HepG2 (cell line): Measurements from ENCODE around the gene IL1RAPL1. TPM values are rescaled to one million over a fixed set of nuclear protein-coding genes. Genes with fewer than 3 reads are reported as not detected.

Experiments
- ATAC-seq: fragments of 200-7000 bp; cut with Tn5 transposase; 3 replicates; pipeline ENCODE4 v1.9.1; 2020; ENCODE audit warnings: mild to moderate bottlenecking, moderate library complexity
- BruUV-seq: library from RNA; stranded (reverse); fragments of 400-500 nt; replicated peaks from 2 replicates; lab custom pipeline; 2021; lab: Mats Ljungman, UMichigan
- CTCF ChIA-PET: fragments of 300-600 bp; formaldehyde crosslinking; extraction: SDS; loops from one replicate; lab custom pipeline; 2021; ENCODE audit warnings: low total read pairs, inconsistent platforms, low intra/inter-chr PET ratio; lab: Yijun Ruan, JAX
- POLR2A ChIA-PET: fragments of 350-600 bp; sonication (Branson Sonifier 250); formaldehyde crosslinking; loops from one replicate; lab custom pipeline; 2020; ENCODE audit warnings: antibody characterized with exemption, inconsistent platforms; lab: Yijun Ruan, JAX
- DNase-seq: peaks from one replicate; pipeline ENCODE4 v3.0.0-alpha.2; 2015; ENCODE audit warnings: low spot score
- FAIRE-seq: peaks from 3 replicates; lab custom pipeline; 2011; peaks lifted over from hg19 to GRCh38; lab: Jason Lieb, UNC
- H2AFZ ChIP-seq: one replicate; pipeline ENCODE4 v1.6.1; 2011; ENCODE audit warnings: low read length, inconsistent platforms
- H3K27ac ChIP-seq: fragments of 300-600 bp; 3 replicates; pipeline ENCODE4 v1.8.0; 2011; ENCODE audit warnings: mixed run types, mild to moderate bottlenecking, mixed read lengths, low read length, inconsistent platforms; ENCODE audit not compliant: insufficient read depth; ENCODE audit errors: extremely low read length
- H3K27me3 ChIP-seq, 2 experiments: fragments of 200-600 bp in 1 of 2; 2 replicates in 1 of 2; 3 replicates in 1 of 2; pipeline versions ENCODE4 v1.6.0 to v1.8.0; 2011; ENCODE audit warnings: low read length in 2 of 2, mild to moderate bottlenecking in 2 of 2, moderate library complexity in 2 of 2, inconsistent platforms in 1 of 2; ENCODE audit not compliant: insufficient read depth in 2 of 2, control insufficient read depth in 1 of 2
- H3K36me3 ChIP-seq, 2 experiments: fragments of 200-600 bp in 1 of 2; replicated peaks in 1 of 2; 2 replicates in 1 of 2; 3 replicates in 1 of 2; pipeline versions ENCODE4 v1.5.1 to v1.8.0; 2011; ENCODE audit warnings: low read length in 2 of 2, inconsistent platforms in 1 of 2; ENCODE audit not compliant: insufficient read depth in 2 of 2, control insufficient read depth in 1 of 2
- H3K4me1 ChIP-seq: 2 replicates; pipeline ENCODE4 v1.5.1; 2012; ENCODE audit warnings: low read length, inconsistent platforms; ENCODE audit not compliant: insufficient read depth
- H3K4me2 ChIP-seq: 2 replicates; pipeline ENCODE4 v1.6.0; 2011; ENCODE audit warnings: low read depth, low read length, inconsistent platforms
- H3K4me3 ChIP-seq, 3 experiments: fragments of 200-600 bp in 1 of 3; sonication (generic), shearing (Covaris generic) in 1 of 3; replicated peaks in 1 of 3; 2 replicates each; pipeline ENCODE4 v1.5.1; 2011 to 2016; ENCODE audit warnings: low read length in 3 of 3, inconsistent platforms in 2 of 3, low read depth in 2 of 3, mild to moderate bottlenecking in 2 of 3, control low read depth in 1 of 3, mixed read lengths in 1 of 3; ENCODE audit not compliant: insufficient read depth in 1 of 3
- H3K79me2 ChIP-seq: one replicate; pipeline ENCODE4 v1.6.1; 2011; ENCODE audit warnings: low read length, inconsistent platforms; ENCODE audit not compliant: insufficient read depth
- H3K9ac ChIP-seq: 2 replicates; pipeline ENCODE4 v1.6.0; 2011; ENCODE audit warnings: mild to moderate bottlenecking, low read depth, low read length, inconsistent platforms; ENCODE audit not compliant: insufficient read depth
- H3K9me3 ChIP-seq: 2 replicates; pipeline ENCODE4 v1.5.1; 2012; ENCODE audit warnings: mild to moderate bottlenecking, low read length
- H4K20me1 ChIP-seq: 2 replicates; pipeline ENCODE4 v1.6.0; 2011; ENCODE audit warnings: inconsistent platforms, mild to moderate bottlenecking, low read length, moderate library complexity; ENCODE audit not compliant: insufficient read depth
- U2AF1 ChIP-seq: fragments of 200-400 bp; formaldehyde crosslinking; optimal IDR thresholded peaks from 2 replicates; pipeline ENCODE3; 2017; ENCODE audit warnings: mild to moderate bottlenecking, low read depth, low read length
- ZBTB38 ChIP-seq: sonication (generic); formaldehyde crosslinking; IDR thresholded peaks from 2 replicates; pipeline ENCODE4 v1.5.1; 2020; ENCODE audit warnings: mild to moderate bottlenecking, missing genetic modification reagents
- ZNF274 ChIP-seq: sonication (generic); formaldehyde crosslinking; IDR thresholded peaks from 2 replicates; pipeline ENCODE4 v1.5.1; 2020; ENCODE audit warnings: mild to moderate bottlenecking, missing genetic modification reagents
- ZNF451 ChIP-seq: sonication (generic); formaldehyde crosslinking; IDR thresholded peaks from 2 replicates; pipeline ENCODE4 v1.5.0; 2020; ENCODE audit warnings: mild to moderate bottlenecking, missing genetic modification reagents
- ZNF562 ChIP-seq: sonication (generic); formaldehyde crosslinking; IDR thresholded peaks from 2 replicates; pipeline ENCODE4 v1.8.0; 2022; ENCODE audit warnings: missing genetic modification reagents, borderline replicate concordance
- WGBS: methylation state at CpG from one replicate; pipeline ENCODE4 v1.1.6; 2017; ENCODE audit warnings: low lambda C conversion rate; 5-methylcytosine and 5-hydroxymethylcytosine counted together
- in situ Hi-C: cut with HindIII; loops from 2 replicates; pipeline ENCODE4 v1.10.0; 2017; ENCODE audit warnings: low pct_unique_long_range_greater_than_20kb; ENCODE audit not compliant: extremely low pct_ligation_motif_present
- intact Hi-C: fragments of 100-400 bp; cut with micrococcal nuclease; formaldehyde crosslinking; loops from one replicate; pipeline ENCODE4 v1.10.0; 2022; ENCODE audit not compliant: unreplicated experiment
- polyA plus RNA-seq, 8 experiments: library from polyadenylated mRNA; depleted of rRNA in 3 of 8; stranded (reverse) in 7 of 8; unstranded in 1 of 8; fragments of >200 nt; fragmentation: Illumina TruSeq in 4 of 8; extraction: Trizol in 4 of 8; gene quantifications; 2 replicates each; pipeline versions ENCODE4 v1.2.1 to v1.2.3, GENCODE V29; 2011 to 2016; ENCODE audit warnings: low read depth in 4 of 8, missing spikeins in 1 of 8, mixed read lengths in 1 of 8; ENCODE audit not compliant: insufficient read depth in 1 of 8
- total RNA-seq, 5 experiments: library from RNA; depleted of rRNA; stranded (reverse); fragments of >200 nt; fragmentation: Illumina TruSeq; extraction: Trizol; gene quantifications; 2 replicates each; pipeline ENCODE4 v1.2.3, GENCODE V29; 2016; ENCODE audit warnings: low read depth in 1 of 5
- TF ChIP-seq, protein P1 (sequence below): sonication (generic); formaldehyde crosslinking; IDR thresholded peaks from 2 replicates; pipeline ENCODE4 v1.5.1; 2020; ENCODE audit warnings: missing genetic modification reagents, mild to moderate bottlenecking, borderline replicate concordance
- TF ChIP-seq, protein P2 (sequence below): sonication (generic); formaldehyde crosslinking; IDR thresholded peaks from 2 replicates; pipeline ENCODE4 v1.4.0; 2020; ENCODE audit warnings: missing genetic modification reagents
- TF ChIP-seq, protein P3 (sequence below): fragments of 450-650 bp; IDR thresholded peaks from 2 replicates; pipeline ENCODE4 v1.6.1; 2016

The IL1RAPL1 gene
- total and polyA plus RNA-seq, 2 of the 13 experiments (the other 11 are each of a cell fraction or from before 2014, with no cell fraction given): 0.04 TPM; not detected in 1

DNA sequence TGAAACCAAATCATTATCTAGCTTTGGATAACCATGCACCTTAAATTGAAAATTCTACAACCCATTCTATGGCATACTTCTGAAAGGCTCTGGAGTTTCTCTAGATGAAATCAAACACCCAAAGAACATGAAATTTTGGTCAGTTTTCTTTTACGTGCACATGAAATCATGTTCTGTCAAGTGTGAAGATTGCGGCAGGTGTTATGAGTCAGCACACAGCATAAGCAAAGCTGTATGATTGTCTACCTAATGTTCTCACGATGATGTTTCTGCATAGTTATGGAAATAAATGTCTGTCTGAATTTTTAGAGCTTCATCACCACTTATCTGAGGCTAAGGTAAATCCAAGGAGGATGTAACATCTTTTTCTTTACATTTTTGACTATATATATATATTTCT, 495.3 kb downstream of the IL1RAPL1 start (continued):
- TF ChIP-seq, protein P1, sequence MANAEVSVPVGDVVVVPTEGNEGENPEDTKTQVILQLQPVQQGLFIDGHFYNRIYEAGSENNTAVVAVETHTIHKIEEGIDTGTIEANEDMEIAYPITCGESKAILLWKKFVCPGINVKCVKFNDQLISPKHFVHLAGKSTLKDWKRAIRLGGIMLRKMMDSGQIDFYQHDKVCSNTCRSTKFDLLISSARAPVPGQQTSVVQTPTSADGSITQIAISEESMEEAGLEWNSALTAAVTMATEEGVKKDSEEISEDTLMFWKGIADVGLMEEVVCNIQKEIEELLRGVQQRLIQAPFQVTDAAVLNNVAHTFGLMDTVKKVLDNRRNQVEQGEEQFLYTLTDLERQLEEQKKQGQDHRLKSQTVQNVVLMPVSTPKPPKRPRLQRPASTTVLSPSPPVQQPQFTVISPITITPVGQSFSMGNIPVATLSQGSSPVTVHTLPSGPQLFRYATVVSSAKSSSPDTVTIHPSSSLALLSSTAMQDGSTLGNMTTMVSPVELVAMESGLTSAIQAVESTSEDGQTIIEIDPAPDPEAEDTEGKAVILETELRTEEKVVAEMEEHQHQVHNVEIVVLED: no peak
- TF ChIP-seq ZNF562 (CRISPR knock-in tag): no peak

DNA sequence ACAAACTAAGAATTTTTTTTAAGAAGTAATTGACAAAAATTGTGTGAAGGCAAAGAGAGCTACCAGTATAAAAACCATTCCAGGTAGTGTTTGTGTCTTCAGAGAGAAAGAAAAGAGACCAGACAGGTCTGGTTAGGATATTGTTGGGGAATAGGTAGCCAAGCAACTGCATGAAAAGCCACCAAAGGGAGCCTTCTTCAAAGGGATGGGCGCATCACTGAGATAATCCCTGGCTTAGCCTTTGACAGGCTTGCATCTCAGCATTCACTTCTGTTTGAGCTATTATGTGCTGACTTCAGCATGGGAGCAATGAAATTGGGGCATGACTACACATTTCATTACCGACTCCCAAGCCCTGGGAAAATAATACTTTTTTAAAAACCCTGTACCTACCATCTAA, 496.6 kb downstream of the IL1RAPL1 start:
- Histone ChIP-seq H3K4me3 (no peak overlapping the region), H3K9me3 (no peaks in the 10 kb centered on the region), H2AFZ (no peak overlapping the region), H3K9ac (no peak overlapping the region), H3K27me3 (no peaks in the 10 kb centered on the region), H3K36me3 (no peaks in the 10 kb centered on the region), H4K20me1 (no peaks in the 10 kb centered on the region), H3K79me2 (no peaks in the 10 kb centered on the region), H3K4me2 (no peak overlapping the region), H3K4me1 (no peaks in the 10 kb centered on the region), H3K27ac (no peak overlapping the region)
- FAIRE-seq (no peak), DNase-seq (no peak), ATAC-seq (no peak)
- no TSS peak for BruUV-seq
- CTCF ChIA-PET: no interaction called here
- intact Hi-C loops (no loop called here), in situ Hi-C loops (no loop called here)
- POLR2A ChIA-PET: no interaction called here
- TF ChIP-seq, protein P2, sequence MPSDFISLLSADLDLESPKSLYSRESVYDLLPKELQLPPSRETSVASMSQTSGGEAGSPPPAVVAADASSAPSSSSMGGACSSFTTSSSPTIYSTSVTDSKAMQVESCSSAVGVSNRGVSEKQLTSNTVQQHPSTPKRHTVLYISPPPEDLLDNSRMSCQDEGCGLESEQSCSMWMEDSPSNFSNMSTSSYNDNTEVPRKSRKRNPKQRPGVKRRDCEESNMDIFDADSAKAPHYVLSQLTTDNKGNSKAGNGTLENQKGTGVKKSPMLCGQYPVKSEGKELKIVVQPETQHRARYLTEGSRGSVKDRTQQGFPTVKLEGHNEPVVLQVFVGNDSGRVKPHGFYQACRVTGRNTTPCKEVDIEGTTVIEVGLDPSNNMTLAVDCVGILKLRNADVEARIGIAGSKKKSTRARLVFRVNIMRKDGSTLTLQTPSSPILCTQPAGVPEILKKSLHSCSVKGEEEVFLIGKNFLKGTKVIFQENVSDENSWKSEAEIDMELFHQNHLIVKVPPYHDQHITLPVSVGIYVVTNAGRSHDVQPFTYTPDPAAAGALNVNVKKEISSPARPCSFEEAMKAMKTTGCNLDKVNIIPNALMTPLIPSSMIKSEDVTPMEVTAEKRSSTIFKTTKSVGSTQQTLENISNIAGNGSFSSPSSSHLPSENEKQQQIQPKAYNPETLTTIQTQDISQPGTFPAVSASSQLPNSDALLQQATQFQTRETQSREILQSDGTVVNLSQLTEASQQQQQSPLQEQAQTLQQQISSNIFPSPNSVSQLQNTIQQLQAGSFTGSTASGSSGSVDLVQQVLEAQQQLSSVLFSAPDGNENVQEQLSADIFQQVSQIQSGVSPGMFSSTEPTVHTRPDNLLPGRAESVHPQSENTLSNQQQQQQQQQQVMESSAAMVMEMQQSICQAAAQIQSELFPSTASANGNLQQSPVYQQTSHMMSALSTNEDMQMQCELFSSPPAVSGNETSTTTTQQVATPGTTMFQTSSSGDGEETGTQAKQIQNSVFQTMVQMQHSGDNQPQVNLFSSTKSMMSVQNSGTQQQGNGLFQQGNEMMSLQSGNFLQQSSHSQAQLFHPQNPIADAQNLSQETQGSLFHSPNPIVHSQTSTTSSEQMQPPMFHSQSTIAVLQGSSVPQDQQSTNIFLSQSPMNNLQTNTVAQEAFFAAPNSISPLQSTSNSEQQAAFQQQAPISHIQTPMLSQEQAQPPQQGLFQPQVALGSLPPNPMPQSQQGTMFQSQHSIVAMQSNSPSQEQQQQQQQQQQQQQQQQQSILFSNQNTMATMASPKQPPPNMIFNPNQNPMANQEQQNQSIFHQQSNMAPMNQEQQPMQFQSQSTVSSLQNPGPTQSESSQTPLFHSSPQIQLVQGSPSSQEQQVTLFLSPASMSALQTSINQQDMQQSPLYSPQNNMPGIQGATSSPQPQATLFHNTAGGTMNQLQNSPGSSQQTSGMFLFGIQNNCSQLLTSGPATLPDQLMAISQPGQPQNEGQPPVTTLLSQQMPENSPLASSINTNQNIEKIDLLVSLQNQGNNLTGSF: no peak
- no peak for TF ChIP-seq ZNF451 (CRISPR knock-in tag)
- no peak for TF ChIP-seq ZNF274 (CRISPR knock-in tag)
- TF ChIP-seq, protein P3, sequence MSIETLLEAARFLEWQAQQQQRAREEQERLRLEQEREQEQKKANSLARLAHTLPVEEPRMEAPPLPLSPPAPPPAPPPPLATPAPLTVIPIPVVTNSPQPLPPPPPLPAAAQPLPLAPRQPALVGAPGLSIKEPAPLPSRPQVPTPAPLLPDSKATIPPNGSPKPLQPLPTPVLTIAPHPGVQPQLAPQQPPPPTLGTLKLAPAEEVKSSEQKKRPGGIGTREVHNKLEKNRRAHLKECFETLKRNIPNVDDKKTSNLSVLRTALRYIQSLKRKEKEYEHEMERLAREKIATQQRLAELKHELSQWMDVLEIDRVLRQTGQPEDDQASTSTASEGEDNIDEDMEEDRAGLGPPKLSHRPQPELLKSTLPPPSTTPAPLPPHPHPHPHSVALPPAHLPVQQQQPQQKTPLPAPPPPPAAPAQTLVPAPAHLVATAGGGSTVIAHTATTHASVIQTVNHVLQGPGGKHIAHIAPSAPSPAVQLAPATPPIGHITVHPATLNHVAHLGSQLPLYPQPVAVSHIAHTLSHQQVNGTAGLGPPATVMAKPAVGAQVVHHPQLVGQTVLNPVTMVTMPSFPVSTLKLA: no peak
- no peak for TF ChIP-seq ZBTB38
- no peak for TF ChIP-seq U2AF1
- 0% methylated on average over 1 of the region's 2 CpGs for WGBS
